OCI-LY7 (cell line): Measurements from ENCODE around the gene OR9A2. TPM values are rescaled to one million over a fixed set of nuclear protein-coding genes. Genes with fewer than 3 reads are reported as not detected.

ENCODE experiments used
- BruUV-seq: library from RNA; stranded (reverse); fragments of 400-500 nt; replicated peaks from 2 replicates; lab custom pipeline; 2021; lab: Mats Ljungman, UMichigan
- CTCF ChIA-PET: fragments of 300-600 bp; sonication (Branson Sonifier 250); formaldehyde crosslinking; loops from one replicate; lab custom pipeline; 2022; ENCODE audit warnings: antibody characterized with exemption; ENCODE audit not compliant: unreplicated experiment; lab: Charles Lee
- POLR2A ChIA-PET: fragments of 300-600 bp; sonication (Branson Sonifier 250); formaldehyde crosslinking; loops from one replicate; lab custom pipeline; 2022; ENCODE audit warnings: antibody characterized with exemption; lab: Charles Lee
- DNase-seq: peaks from one replicate; pipeline ENCODE4 v3.0.0-alpha.2; 2015; ENCODE audit warnings: low spot score
- H2AFZ ChIP-seq: fragments of 200-600 bp; sonication (generic), shearing (Covaris generic); 2 replicates; pipeline ENCODE4 v1.6.1; 2014; ENCODE audit warnings: mild to moderate bottlenecking, antibody characterized with exemption, low read length, moderate library complexity
- H3K27ac ChIP-seq: fragments of 200-600 bp; sonication (generic); 2 replicates; pipeline ENCODE4 v1.5.1; 2014; ENCODE audit warnings: mixed run types, low read depth, mild to moderate bottlenecking, moderate library complexity, low read length, inconsistent platforms; ENCODE audit not compliant: poor library complexity, severe bottlenecking
- H3K36me3 ChIP-seq: fragments of 200-600 bp; sonication (generic); 2 replicates; pipeline ENCODE4 v1.6.1; 2014; ENCODE audit warnings: mild to moderate bottlenecking, antibody characterized with exemption, low read length, moderate library complexity, mixed read lengths; ENCODE audit not compliant: insufficient read depth
- H3K4me1 ChIP-seq: fragments of 200-600 bp; sonication (generic); 2 replicates; pipeline ENCODE4 v1.5.1; 2014; ENCODE audit warnings: mild to moderate bottlenecking, low read length; ENCODE audit not compliant: insufficient read depth, poor library complexity, severe bottlenecking
- H3K4me2 ChIP-seq: fragments of 200-600 bp; sonication (generic); 2 replicates; pipeline ENCODE4 v1.6.1; 2014; ENCODE audit warnings: mild to moderate bottlenecking, low read length
- H3K4me3 ChIP-seq: fragments of 200-600 bp; sonication (generic); 2 replicates; pipeline ENCODE4 v1.5.1; 2014; ENCODE audit warnings: mild to moderate bottlenecking, low read depth, low read length; ENCODE audit not compliant: poor library complexity, severe bottlenecking
- H3K79me2 ChIP-seq: fragments of 200-600 bp; sonication (generic); 2 replicates; pipeline ENCODE4 v1.6.1; 2016; ENCODE audit warnings: low read depth, mild to moderate bottlenecking, low read length, moderate library complexity, mixed read lengths; ENCODE audit not compliant: insufficient read depth
- H3K9me2 ChIP-seq: fragments of 200-600 bp; sonication (generic); 2 replicates; pipeline ENCODE4 v1.6.1; 2016; ENCODE audit warnings: mild to moderate bottlenecking, low read length, mixed read lengths; ENCODE audit not compliant: insufficient read depth
- H3K9me3 ChIP-seq: fragments of 200-600 bp; sonication (generic); 2 replicates; pipeline ENCODE4 v1.6.1; 2014; ENCODE audit warnings: mild to moderate bottlenecking, mixed run types, low read length, mixed read lengths
- H4K20me1 ChIP-seq: fragments of 200-600 bp; sonication (generic); 2 replicates; pipeline ENCODE4 v1.6.1; 2014; ENCODE audit warnings: mild to moderate bottlenecking, antibody characterized with exemption, low read length, moderate library complexity, mixed read lengths; ENCODE audit not compliant: insufficient read depth
- EZH2phosphoT487 ChIP-seq: fragments of 200-600 bp; sonication (generic); IDR thresholded peaks from 2 replicates; pipeline ENCODE4 v1.6.1; 2018; ENCODE audit warnings: low read depth, borderline replicate concordance, mild to moderate bottlenecking, mixed run types, antibody characterized with exemption, low read length, moderate library complexity, mixed read lengths
- intact Hi-C: fragments of 100-400 bp; cut with micrococcal nuclease; formaldehyde crosslinking; loops from one replicate; pipeline ENCODE4 v1.10.0; 2022; ENCODE audit not compliant: unreplicated experiment
- total RNA-seq, 2 experiments: library from RNA; depleted of rRNA in 1 of 2; stranded (reverse); fragments of >200 nt in 1 of 2; shearing (Covaris generic) in 1 of 2; gene quantifications; 2 replicates each; pipeline ENCODE4 v1.2.3, GENCODE V29; 2014 to 2022
- TF ChIP-seq, protein P1 (sequence below): fragments of 200-600 bp; sonication (generic); conservative IDR thresholded peaks from 2 replicates; pipeline ENCODE4 v1.5.1; 2014; ENCODE audit warnings: mild to moderate bottlenecking, antibody characterized with exemption, low read length, moderate library complexity, mixed read lengths

The OR9A2 gene
- total RNA-seq, 2 experiments from 2014 or later: 0.53 to 0.66 TPM

DNA sequence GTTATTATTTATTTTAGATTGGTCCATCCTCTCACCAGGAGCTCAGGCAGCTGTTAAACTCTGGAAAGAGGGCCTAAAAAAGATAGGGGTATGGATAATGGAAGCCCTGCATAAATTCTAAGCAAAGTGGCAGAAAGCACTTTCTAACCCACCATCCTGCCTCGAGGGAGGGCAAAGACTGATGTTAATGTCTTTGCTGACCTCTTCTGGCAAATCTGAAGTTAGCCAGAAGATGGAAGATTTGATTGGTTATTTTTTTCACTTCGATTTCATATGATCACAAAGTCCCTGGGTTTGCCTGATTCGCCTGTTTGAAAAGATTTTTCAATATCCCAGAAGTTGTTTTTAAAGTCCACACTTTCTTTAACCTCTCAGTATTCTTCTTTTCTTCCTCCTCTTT lies 24.8 kb downstream of the OR9A2 start:
- H3K4me2 ChIP-seq: no peak overlapping the region
- H3K9me3 ChIP-seq: no peaks in the 10 kb centered on the region
- H3K4me1 ChIP-seq: peaks cover 11% of the 10 kb centered on the region
- no peak overlapping the region for H3K4me3 ChIP-seq
- ChIA-PET CTCF (interaction anchor here (0.6 to 1.6 kb wide), 4 partner anchors 148 to 218 kb away, joined by 3 to 5 read pairs (median 4); no protein-coding TSS in a partner anchor), POLR2A (interaction anchor here (0.6 to 1.8 kb wide), 4 partner anchors 8 to 153 kb away, joined by 3 to 6 read pairs (median 4); no protein-coding TSS in a partner anchor)
- no peak overlapping the region for H2AFZ ChIP-seq
- no peaks in the 10 kb centered on the region for H4K20me1 ChIP-seq
- H3K27ac ChIP-seq: no peak overlapping the region
- H3K79me2 ChIP-seq: no peaks in the 10 kb centered on the region
- H3K9me2 ChIP-seq: no peaks in the 10 kb centered on the region
- intact Hi-C loops: loop anchor here (2.0 kb wide), 2 partner anchors 121 to 369 kb away; no protein-coding TSS in a partner anchor
- no peak for TF ChIP-seq EZH2phosphoT487
- TF ChIP-seq, protein P1, sequence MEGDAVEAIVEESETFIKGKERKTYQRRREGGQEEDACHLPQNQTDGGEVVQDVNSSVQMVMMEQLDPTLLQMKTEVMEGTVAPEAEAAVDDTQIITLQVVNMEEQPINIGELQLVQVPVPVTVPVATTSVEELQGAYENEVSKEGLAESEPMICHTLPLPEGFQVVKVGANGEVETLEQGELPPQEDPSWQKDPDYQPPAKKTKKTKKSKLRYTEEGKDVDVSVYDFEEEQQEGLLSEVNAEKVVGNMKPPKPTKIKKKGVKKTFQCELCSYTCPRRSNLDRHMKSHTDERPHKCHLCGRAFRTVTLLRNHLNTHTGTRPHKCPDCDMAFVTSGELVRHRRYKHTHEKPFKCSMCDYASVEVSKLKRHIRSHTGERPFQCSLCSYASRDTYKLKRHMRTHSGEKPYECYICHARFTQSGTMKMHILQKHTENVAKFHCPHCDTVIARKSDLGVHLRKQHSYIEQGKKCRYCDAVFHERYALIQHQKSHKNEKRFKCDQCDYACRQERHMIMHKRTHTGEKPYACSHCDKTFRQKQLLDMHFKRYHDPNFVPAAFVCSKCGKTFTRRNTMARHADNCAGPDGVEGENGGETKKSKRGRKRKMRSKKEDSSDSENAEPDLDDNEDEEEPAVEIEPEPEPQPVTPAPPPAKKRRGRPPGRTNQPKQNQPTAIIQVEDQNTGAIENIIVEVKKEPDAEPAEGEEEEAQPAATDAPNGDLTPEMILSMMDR: peak; percentile 73
- no peaks in the 10 kb centered on the region for H3K36me3 ChIP-seq
- peak; percentile 29 for DNase-seq
- no TSS peak for BruUV-seq

DNA sequence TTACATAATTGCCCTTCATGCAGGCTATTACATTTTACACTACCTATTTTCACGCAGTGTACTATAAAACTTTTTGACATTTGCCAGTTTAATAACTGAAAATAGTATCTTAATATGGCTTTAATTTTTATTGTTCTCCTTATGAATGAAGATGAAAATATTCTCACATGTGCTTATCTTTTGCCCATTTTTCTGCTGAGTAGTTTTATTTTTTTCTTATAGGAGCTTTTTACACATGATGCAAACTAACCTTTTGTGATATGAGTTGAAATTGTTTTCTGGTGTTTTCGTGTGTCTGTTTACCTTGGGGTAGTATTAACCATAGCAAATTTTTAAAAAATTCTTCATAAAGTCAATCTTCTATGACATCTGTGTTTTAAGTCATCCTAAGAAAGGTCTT lies 26.3 kb downstream of the OR9A2 start:
- H3K36me3 ChIP-seq: no peaks in the 10 kb centered on the region
- ChIA-PET CTCF (no interaction called here), POLR2A (interaction anchor here (0.9 to 1.8 kb wide), 2 partner anchors 9 to 10 kb away, joined by 3 to 4 read pairs; no protein-coding TSS in a partner anchor)

DNA sequence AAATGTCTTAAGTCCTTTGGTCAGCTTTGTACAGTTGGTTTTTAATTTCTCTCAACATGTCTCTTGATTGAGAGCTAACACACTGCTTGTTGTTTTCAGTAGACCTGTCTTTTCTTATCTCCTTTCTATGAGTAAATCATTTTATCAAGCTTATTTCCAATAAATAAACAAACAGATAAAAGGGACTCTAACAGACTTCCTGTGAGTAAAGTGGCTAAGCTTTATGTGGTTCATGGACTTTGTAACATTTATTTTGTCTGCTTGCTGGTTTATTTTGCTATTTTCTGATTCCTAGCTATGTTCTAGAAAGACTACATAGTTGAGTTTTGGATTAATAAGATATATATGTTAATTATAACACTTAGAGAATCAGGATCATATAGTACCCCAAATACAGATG lies 27.1 kb downstream of the OR9A2 start:
- no peaks in the 10 kb centered on the region for H3K36me3 ChIP-seq
- no peaks in the 10 kb centered on the region for H3K79me2 ChIP-seq
- H4K20me1 ChIP-seq: no peaks in the 10 kb centered on the region
- ChIA-PET CTCF (no interaction called here), POLR2A (interaction anchor here (0.6 to 1.3 kb wide), 3 partner anchors 23 to 217 kb away, joined by 3 read pairs; no protein-coding TSS in a partner anchor)
- H3K27ac ChIP-seq: no peak overlapping the region
- no peak overlapping the region for H3K4me3 ChIP-seq
- H3K9me2 ChIP-seq: no peaks in the 10 kb centered on the region
- H3K4me1 ChIP-seq: no peaks in the 10 kb centered on the region
- no TSS peak for BruUV-seq
- DNase-seq: no peak
- H2AFZ ChIP-seq: no peak overlapping the region
- no peak overlapping the region for H3K4me2 ChIP-seq
- intact Hi-C loops: no loop called here
- TF ChIP-seq EZH2phosphoT487: no peak
- TF ChIP-seq, protein P1: no peak
- no peaks in the 10 kb centered on the region for H3K9me3 ChIP-seq

More for the DNA sequence above, 26.3 kb downstream of the OR9A2 start:
- TF ChIP-seq, protein P1: no peak
- TF ChIP-seq EZH2phosphoT487: no peak
- DNase-seq: no peak
- BruUV-seq: no TSS peak
- no peaks in the 10 kb centered on the region for H3K79me2 ChIP-seq
- no peaks in the 10 kb centered on the region for H3K9me3 ChIP-seq
- H3K4me3 ChIP-seq: no peak overlapping the region
- no peak overlapping the region for H3K4me2 ChIP-seq
- intact Hi-C loops: no loop called here
- no peaks in the 10 kb centered on the region for H4K20me1 ChIP-seq
- peaks cover 2% of the 10 kb centered on the region for H3K4me1 ChIP-seq
- H3K9me2 ChIP-seq: no peaks in the 10 kb centered on the region
- H3K27ac ChIP-seq: no peak overlapping the region
- no peak overlapping the region for H2AFZ ChIP-seq
